ENCODE data around the gene MFSD6L.

The MFSD6L gene

DNA sequence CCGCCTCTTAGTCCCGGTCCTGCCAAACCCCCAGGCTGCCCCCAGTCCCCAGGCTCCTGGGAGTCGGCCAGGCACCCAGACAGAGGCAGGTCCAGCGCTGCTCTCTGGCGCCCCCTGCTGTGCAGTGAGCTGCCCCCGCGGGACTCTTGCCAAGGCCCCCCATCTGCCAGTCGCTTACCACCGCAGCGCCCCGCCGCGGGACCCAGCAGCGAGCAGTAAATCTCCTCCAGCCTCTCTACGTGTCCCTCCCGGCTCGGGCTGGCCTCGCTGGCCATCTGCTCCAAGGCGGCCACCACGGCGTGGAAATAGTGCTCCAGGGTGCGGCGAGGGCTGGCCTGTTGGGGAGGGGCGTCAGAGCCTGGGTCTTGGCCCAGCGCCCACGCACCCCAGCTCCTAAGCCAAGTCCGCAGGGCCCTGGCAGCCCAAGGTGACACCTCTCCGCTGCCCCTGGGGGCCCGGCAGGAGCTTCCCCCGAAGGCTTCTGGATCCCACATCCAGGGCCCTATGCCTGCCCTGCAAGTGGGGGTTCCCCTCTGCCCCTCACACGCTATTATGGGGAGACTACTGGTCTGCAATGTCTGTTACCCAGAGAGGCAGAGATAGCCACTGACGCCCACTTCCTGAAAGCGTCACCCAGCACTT lies 33.7 kb upstream of the MFSD6L start:
- peak in 1 of 2 donors; percentile 16 for DNase-seq (ENCODE audit: low spot score in 2 of 2)
- no peak for ATAC-seq (ENCODE audit: low read depth)
- no peak overlapping the region for H3K27ac Mint-ChIP-seq
- no peaks in the 10 kb centered on the region for H3K9me3 Mint-ChIP-seq
- no peaks in the 10 kb centered on the region for H3K4me1 Mint-ChIP-seq
- no peak overlapping the region for H3K4me3 Mint-ChIP-seq
- H3K27me3 Mint-ChIP-seq, result no peaks in the 10 kb centered on the region
- H3K36me3 Mint-ChIP-seq, result peaks cover 21% of the 10 kb centered on the region

DNA sequence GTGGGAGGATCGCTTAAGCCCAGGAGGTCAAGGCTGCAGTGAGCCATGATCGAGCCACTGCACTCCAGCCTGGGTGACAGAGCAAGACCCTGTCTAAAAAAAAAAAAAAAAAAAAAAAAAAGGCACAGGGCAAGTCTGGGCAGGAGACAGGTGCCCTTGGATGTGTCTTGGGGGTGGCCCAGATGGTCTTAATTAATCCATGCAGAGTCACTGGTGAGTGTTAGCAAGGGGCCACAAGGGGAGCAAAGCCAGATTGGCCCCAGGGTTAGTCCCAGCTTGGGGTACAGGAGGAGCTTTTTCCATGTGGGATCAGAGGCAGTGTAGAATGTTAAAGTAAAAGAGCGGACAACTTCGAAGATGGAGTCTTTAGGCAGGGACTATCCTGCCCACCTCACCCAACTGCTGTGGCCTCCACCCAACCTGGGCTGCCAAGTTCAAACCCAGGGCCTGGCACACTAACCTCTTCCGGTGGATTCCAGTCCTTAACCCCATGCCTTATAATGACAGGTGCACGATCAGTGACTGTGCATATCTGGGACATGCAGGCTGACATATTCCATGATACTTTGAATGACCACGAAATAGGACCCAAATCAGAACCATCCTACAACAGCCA lies 32.2 kb upstream of the MFSD6L start:
- no peaks in the 10 kb centered on the region for H3K9me3 Mint-ChIP-seq
- H3K27me3 Mint-ChIP-seq, result no peaks in the 10 kb centered on the region
- no peak overlapping the region for H3K27ac Mint-ChIP-seq
- no peaks in the 10 kb centered on the region for H3K4me1 Mint-ChIP-seq
- ATAC-seq (ENCODE audit: low read depth), result no peak
- no peak for DNase-seq (ENCODE audit: low spot score in 2 of 2)
- H3K4me3 Mint-ChIP-seq, result no peak overlapping the region
- H3K36me3 Mint-ChIP-seq, result peaks cover 14% of the 10 kb centered on the region

DNA sequence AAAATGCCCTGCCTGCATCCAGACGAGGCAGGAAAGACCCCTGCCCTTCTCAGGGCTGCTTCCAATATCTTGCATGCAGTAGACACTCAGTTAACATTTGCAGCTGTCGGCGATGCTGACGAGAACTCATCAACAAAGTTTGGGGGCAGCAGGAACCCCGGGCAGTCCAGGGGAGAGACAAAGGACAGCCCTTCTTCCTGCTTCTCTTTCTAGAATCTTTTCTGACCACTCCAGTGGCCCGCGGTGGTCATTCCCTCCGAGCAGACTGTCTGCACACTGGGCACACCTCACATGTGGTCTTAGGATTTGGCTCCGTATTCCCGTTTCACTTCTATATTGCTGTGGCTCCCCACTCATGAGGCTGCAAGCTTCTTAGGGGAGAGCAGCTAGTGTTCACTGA lies 31.0 kb upstream of the MFSD6L start:
- Mint-ChIP-seq H3K9me3 (no peaks in the 10 kb centered on the region), H3K4me1 (no peaks in the 10 kb centered on the region), H3K4me3 (no peak overlapping the region), H3K27ac (no peak overlapping the region), H3K27me3 (no peaks in the 10 kb centered on the region), H3K36me3 (peaks cover 8% of the 10 kb centered on the region)
- DNase-seq (ENCODE audit: low spot score in 2 of 2), result no peak
- ATAC-seq (ENCODE audit: low read depth), result no peak

DNA sequence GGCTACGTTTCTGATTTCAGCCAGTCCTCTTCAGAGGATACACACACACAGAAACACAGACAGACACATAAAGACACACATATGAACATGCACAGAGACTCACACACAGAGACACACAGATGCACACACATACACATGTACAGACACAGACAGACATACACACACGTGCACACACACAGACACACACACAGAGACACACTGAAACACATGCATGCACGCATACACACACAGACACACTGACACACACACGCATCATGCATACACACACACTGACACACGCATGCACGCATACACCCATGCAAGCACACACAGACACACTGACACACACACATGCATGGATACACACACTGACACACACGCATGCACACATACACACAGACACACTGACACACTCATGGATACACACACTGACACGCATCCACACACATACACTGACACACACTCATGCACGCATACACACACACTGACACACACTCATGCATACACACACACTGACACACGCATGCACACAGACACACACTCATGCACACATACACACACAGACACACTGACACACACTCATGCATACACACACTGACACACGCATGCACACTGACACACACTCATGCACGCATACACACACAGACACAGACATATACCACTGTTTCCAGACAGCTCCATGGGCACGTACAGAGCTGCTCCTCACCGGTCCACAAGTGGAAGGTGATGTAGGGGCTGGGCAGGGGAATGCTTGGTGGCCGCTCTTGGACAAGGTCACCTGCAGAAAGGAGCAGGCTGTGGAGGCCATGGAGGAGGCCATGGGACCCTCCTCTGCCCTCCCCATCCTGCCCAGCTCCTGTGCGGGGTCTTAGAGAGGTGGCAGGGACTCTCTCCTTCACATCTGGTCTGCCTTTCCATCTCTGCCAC lies 30.1 kb upstream of the MFSD6L start:
- Mint-ChIP-seq H3K4me3 (no peak overlapping the region), H3K27me3 (no peaks in the 10 kb centered on the region)
- ATAC-seq (ENCODE audit: low read depth), result no peak

DNA sequence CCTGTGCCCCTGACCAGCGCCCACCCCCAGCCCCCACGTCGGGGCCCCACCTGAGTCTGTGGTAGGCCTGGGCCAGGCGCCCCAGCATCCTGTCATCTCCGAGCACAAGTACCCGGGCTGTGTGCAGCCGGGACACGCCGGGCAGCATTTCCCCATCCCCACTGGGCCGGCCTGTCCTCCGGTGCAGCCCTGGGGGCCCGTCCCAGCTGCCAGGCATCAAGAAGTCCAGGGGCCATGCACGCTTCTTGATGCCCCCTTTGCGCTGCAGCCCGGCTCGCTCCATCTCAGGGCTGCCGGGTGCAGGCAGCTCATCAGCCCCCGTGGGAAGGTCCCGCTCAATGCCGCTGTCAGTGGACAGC lies 29.3 kb upstream of the MFSD6L start:
- Mint-ChIP-seq H3K36me3 (peaks cover 8% of the 10 kb centered on the region), H3K4me1 (no peaks in the 10 kb centered on the region), H3K9me3 (peaks cover 1% of the 10 kb centered on the region), H3K27me3 (no peaks in the 10 kb centered on the region), H3K27ac (no peak overlapping the region), H3K4me3 (no peak overlapping the region)
- no peak for ATAC-seq (ENCODE audit: low read depth)
- DNase-seq (ENCODE audit: low spot score in 2 of 2), result no peak

More for the DNA sequence above, 30.1 kb upstream of the MFSD6L start:
- no peak for DNase-seq (ENCODE audit: low spot score in 2 of 2)
- Mint-ChIP-seq H3K36me3 (peaks cover 9% of the 10 kb centered on the region), H3K4me1 (no peaks in the 10 kb centered on the region), H3K27ac (no peak overlapping the region), H3K9me3 (peaks cover 1% of the 10 kb centered on the region)

DNA sequence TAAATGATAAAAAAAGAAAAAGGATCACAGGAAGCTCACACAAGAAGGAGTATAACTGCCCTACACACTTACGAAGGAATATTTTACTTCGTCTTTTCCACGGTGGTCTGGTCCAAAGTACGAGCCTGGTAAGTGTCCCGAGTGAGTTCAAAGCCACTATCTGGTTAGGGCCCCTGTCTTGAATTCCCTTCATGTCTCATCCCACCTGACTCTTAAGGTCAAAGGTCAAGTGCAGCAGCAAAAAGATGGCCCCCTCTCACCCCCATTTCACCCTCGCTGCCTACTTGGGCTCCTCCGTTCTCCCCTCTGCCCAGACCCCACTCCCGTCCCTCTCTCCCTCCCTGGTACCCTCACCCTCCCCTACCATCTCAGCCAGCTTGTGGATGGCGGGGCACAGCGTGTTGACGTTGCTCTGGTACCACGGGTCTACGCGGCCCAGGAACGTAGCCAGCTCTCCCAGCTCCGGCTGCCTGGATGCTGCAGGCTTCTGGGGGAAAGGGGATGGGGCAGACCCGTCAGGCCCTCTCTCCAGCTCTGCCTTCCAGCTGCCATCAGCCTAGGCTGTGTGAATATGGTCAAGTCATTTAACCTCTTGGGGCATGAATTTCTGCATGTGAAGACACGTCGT lies 27.8 kb upstream of the MFSD6L start:
- Mint-ChIP-seq H3K4me1 (no peaks in the 10 kb centered on the region), H3K4me3 (no peak overlapping the region), H3K9me3 (peaks cover 1% of the 10 kb centered on the region), H3K27ac (no peak overlapping the region), H3K27me3 (no peaks in the 10 kb centered on the region), H3K36me3 (peaks cover 15% of the 10 kb centered on the region)
- no peak for ATAC-seq (ENCODE audit: low read depth)
- peak in 1 of 2 donors; percentile 6 for DNase-seq (ENCODE audit: low spot score in 2 of 2)

DNA sequence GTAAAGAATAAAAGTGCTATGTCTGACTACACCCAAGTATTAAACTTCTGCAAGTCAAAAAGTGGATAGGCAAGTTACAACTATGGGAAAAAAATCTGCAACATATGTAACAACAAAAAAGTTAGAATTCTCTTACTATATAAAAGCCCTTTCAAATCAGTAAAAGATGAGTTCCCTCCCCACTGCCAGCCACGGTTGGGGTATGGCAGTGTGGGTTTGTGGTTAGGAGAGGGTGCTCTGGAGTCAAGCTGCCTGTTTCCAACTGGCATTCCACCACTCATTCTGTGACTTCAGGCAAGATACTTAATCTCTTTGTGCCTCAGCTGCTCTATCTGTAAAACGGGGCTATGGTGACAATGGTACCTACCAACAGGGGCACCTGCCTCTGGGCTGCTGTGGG lies 26.6 kb upstream of the MFSD6L start:
- H3K27me3 Mint-ChIP-seq, result no peaks in the 10 kb centered on the region
- no peaks in the 10 kb centered on the region for H3K4me1 Mint-ChIP-seq
- no peak overlapping the region for H3K27ac Mint-ChIP-seq
- H3K36me3 Mint-ChIP-seq, result peaks cover 15% of the 10 kb centered on the region
- no peak overlapping the region for H3K4me3 Mint-ChIP-seq
- peaks cover 1% of the 10 kb centered on the region for H3K9me3 Mint-ChIP-seq
- DNase-seq (ENCODE audit: low spot score in 2 of 2) (peak in 1 of 2 donors; percentile 2), ATAC-seq (ENCODE audit: low read depth) (no peak)

DNA sequence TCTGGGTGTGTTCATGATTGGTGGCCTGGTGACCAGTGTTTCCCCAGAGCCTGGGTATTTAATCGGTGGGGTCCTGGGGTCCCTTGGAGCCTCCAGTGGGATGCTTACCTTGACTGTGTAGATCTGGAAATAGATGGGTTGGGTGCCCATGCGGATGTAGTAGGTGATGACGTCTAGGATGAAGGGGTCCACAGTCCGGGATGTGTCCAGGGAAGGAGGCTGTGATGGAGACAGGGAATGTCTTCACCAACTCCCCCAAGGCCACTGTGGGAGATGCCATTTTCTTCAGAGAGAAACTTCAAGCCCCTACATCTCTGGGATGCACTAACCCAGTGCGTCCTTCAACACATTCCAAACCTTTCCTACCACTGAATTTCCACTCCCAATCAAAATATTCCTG lies 24.1 kb upstream of the MFSD6L start:
- H3K4me1 Mint-ChIP-seq, result peaks cover 2% of the 10 kb centered on the region
- H3K27me3 Mint-ChIP-seq, result no peaks in the 10 kb centered on the region
- DNase-seq (ENCODE audit: low spot score in 2 of 2), result no peak
- H3K27ac Mint-ChIP-seq, result no peak overlapping the region
- H3K36me3 Mint-ChIP-seq, result peaks cover 15% of the 10 kb centered on the region
- no peak overlapping the region for H3K4me3 Mint-ChIP-seq
- ATAC-seq (ENCODE audit: low read depth), result no peak
- peaks cover 1% of the 10 kb centered on the region for H3K9me3 Mint-ChIP-seq

DNA sequence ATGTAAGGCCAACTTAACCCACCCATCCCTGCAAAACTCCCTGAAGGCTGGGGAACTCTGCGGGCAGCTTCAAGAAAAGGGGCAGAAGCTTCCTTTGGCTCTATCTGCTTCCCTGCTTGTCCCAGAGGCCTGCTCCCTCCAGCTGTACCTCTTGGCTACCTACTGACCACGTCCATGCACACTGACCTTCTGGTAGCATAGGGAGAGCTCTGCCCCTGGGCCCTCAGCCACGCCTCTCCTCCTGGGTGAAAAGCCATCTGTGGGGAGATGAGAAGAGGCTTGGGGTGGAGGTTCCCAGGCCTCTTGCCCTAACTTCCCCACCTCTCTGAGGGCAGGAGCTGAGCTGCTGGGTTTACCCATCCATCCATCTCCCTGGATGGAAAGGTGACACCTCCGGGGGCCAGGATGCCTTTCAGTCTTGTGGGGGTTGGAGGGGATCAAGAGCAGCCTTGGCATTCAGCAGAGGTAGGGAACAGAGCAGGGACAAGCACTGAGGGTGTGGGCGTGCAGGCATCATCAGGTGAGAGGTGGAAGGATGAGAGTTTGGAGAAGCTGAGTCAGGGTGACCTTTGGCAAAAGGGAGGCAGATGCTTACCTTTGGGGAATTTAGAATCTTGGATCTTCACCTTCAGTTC lies 23.4 kb upstream of the MFSD6L start:
- Mint-ChIP-seq H3K36me3 (peaks cover 16% of the 10 kb centered on the region), H3K9me3 (peaks cover 1% of the 10 kb centered on the region), H3K4me1 (peaks cover 2% of the 10 kb centered on the region), H3K4me3 (no peak overlapping the region), H3K27ac (no peak overlapping the region), H3K27me3 (no peaks in the 10 kb centered on the region)
- peak in 1 of 2 donors; percentile 7 for DNase-seq (ENCODE audit: low spot score in 2 of 2)
- ATAC-seq (ENCODE audit: low read depth), result no peak

DNA sequence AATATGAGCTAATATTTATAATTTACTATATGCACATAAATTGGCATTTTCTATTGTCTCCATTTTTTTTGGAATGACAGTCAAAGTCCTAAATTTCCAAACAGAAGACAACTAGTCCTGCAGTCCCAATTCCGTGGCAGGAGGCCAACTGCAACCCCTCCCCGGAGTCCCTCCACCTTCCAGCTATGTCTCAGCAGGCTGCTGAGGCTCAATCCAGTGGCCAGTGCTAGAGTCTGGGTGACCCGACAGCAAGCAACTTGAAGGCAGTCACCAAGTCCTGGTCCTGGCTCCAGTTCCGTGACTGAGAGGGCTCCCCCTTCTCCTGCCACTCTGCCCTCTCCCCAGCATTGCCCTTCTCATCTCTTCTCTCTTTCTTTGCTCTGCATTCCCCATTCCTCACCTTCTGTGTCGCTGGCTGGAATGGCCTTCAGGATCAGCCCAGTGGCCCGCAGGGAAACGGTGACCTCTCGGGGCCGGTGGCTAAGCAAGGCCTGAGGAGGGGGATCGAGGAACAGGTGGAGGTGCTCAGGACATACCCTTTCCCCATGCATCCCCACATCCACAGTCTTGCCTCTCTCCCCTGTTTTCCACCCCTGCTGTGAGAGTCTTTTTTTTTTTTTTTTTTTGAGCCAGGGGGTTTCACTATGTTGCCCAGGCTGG lies 22.4 kb upstream of the MFSD6L start:
- H3K9me3 Mint-ChIP-seq, result peaks cover 1% of the 10 kb centered on the region
- DNase-seq (ENCODE audit: low spot score in 2 of 2), result peak in 1 of 2 donors; percentile 8
- no peak overlapping the region for H3K4me3 Mint-ChIP-seq
- no peak for ATAC-seq (ENCODE audit: low read depth)
- no peak overlapping the region for H3K27ac Mint-ChIP-seq
- H3K4me1 Mint-ChIP-seq, result peaks cover 2% of the 10 kb centered on the region
- H3K36me3 Mint-ChIP-seq, result peaks cover 13% of the 10 kb centered on the region
- no peaks in the 10 kb centered on the region for H3K27me3 Mint-ChIP-seq

DNA sequence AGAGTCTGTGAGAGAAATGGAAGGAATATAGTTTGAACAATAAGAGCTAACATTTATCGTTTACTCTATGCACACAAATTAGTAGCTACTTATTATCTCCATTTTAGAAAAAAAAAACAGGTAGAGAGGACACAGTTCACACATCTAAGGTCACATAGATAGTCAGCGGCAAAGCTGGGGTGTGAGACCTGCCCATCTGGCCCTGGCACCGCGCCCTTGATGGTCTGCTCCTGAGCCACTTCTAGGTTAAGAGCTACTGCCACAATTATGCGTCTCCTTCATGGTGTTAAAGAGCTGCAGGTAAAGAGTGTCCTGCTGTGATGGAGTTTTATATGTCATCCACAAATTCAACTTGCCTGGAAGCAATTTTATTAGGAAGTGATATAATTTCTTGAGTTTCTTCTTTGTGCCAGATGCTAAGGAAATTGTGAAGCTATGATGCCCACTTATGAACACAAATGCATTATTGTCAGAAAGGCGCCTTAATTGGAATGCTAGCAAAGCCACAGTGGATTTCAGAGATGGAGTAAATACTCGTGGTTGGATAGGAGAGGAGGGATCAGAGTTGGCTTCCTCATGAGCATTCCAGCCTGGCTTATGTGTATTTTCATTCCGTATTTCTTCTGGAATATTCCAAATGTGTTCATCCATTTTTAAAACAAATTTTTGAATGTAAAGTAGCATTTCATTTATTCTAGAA lies 21.3 kb upstream of the MFSD6L start:
- no peak for ATAC-seq (ENCODE audit: low read depth)
- H3K9me3 Mint-ChIP-seq, result peaks cover 1% of the 10 kb centered on the region
- H3K27ac Mint-ChIP-seq, result no peak overlapping the region
- H3K4me3 Mint-ChIP-seq, result no peak overlapping the region
- DNase-seq (ENCODE audit: low spot score in 2 of 2), result no peak
- H3K27me3 Mint-ChIP-seq, result no peaks in the 10 kb centered on the region
- H3K36me3 Mint-ChIP-seq, result peaks cover 13% of the 10 kb centered on the region
- H3K4me1 Mint-ChIP-seq, result peaks cover 2% of the 10 kb centered on the region

DNA sequence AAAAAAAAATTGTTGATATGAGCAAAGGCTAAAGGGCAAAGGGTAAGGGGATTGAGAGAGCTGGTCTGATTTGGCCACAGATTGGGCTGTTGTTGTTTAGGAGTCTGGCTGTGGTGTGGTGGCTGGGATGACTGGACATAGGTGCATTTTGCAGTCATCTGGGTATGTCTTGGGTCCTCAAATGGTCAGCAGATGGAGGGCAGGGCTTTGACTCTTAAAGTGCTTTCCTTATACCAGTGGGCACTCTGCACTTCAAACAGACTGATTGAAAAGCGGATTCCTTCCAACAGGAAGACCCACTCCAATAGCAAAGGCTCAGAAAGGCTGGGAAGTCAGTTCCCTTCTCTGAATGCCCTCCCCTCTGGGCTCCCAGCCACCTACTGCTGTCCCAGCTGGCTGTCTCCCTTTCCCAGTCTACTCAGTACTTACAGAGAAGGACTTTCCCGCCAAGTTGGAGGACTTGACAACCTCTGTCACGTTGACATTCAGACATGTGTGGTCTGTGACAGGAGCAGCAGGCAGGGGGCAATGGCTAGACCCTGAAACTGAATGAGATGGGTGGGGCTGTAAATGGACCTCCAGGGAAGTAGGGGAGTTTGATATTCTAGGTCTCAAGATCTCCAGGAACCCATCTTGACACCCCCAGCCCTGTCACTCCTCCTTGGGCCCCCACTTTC lies 19.6 kb upstream of the MFSD6L start:
- peaks cover 17% of the 10 kb centered on the region for H3K36me3 Mint-ChIP-seq
- ATAC-seq (ENCODE audit: low read depth) (no peak), DNase-seq (ENCODE audit: low spot score in 2 of 2) (no peak)
- H3K27ac Mint-ChIP-seq, result no peak overlapping the region
- H3K27me3 Mint-ChIP-seq, result no peaks in the 10 kb centered on the region
- H3K9me3 Mint-ChIP-seq, result no peaks in the 10 kb centered on the region
- H3K4me3 Mint-ChIP-seq, result no peak overlapping the region
- peaks cover 2% of the 10 kb centered on the region for H3K4me1 Mint-ChIP-seq

Measured in memory B cell (primary cell).